ENCODE results near the gene PRR12.
A peak's percentile ranks its signal among the peaks of the same experiment; 100 is the strongest.
"Not testable (repeated sequence)": the region's sequence is repeated elsewhere in the genome, so short reads cannot be mapped to it uniquely, and the experiment has no call there.

PRR12 gene

DNA sequence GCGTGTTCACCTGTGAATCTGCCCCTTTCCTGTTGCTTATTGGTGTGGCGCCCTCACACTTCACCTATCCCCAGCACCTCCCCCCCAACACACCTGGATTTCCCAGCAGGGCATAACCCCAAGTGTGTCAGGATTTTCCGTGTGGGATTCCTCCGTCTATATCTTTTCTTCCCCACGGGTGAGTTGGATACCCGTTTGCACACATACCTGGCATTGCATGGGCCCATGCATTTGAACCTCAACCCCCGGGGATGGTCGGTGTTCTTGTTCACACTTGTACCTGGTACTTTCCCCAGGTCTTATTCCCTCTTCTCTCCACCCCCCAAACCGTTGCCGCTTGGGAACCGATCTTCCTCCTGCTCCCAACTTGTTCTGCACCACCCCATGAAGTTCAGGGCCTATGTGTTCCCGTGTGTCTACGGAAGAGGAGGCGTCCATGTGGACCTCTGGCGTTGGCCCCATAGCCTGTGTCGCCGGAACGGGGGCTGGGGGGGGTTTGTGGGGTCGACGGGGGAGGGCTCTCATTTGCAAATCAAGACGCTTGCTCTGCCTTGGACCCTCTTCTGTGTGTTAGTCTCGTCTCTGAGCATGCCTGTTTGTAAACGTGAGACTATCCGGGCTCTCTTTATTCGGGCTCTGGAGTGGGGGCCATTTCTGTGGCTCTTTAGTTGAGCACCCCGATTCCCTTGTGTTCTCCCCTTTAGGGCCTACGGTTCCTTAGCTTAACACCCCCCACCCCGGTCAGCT is 1.7 kb downstream of the PRR12 start:
- DNase-seq: no peak

DNA sequence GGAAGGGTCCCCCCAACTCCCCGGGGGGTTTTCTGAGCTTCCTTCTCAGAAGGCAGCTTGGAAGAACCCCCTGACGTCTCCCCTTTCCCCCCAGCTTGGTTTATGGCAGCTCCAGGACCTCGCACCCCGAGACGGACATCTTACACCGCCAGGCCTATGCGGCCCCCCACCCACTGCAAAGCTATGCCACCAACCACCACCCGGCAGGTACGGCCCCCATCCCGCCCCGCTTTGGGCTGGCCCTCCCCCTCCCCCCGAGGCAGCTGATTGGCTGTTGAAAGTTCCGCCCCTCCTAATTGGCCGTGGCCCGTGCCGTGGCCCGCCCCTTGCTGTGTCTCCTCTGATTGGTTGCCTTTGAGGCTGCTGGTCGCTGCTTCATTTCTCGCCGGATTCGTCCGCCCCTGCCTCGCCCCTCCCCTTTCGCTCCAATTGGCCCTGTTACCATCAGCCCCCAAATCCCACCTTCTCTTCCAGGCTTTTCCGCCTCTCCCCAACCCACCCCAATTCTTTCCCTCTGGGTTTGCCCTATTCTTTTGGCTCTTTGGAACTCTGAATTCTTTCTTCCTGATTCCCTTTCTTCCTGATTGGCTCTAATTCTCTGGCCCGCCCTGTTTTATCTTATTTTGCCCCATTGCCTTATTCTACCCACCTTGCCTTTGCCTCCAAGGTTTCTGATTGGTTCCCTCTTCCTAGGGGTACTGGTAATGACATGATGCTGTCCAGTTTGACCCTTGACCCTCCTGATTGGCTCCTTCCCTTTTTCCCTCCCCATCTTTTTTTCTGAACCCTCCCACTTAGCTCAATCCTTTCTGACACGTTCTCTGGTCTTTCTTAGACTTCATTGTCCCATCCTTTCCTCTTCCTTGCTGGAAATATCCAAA is 2.5 kb downstream of the PRR12 start:
- DNase-seq: peak; percentile 92

DNA sequence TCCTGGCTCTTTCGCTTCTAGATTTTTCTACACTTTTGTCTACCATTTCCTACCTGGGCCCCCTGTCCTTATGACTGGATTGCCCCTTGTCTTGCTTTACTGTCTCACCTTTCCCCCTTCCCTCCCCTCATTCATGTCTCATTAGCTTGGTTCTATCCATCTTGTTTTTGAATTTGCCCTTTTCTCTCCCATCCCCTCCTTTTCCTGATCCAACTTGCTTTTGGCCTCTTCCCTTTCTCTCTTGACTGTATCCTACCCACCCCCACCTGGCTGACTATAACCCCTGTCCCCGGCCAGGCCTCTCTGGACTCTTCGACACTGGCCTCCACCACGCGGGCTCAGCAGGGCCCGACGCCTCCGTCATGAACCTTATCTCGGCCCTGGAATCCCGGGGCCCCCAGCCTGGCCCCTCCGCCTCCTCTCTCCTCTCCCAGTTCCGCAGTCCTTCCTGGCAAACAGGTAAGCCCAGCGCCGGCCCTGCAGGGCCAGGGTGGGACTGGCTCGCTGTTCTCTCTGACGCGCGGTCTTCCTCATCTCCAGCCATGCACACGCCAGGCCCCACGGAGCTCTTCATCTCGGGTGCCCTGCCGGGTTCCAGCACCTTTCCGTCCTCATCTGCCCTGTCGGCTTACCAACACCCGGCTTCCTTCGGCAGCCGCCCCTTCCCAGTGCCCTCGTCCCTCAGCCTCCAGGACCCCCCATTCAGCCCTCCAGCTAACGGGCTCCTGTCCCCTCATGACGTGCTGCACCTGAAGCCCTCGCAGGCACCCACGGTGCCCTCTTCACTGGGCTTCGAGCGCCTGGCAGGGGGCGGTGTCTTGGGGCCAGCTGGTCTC is 3.4 kb downstream of the PRR12 start:
- DNase-seq: no peak

DNA sequence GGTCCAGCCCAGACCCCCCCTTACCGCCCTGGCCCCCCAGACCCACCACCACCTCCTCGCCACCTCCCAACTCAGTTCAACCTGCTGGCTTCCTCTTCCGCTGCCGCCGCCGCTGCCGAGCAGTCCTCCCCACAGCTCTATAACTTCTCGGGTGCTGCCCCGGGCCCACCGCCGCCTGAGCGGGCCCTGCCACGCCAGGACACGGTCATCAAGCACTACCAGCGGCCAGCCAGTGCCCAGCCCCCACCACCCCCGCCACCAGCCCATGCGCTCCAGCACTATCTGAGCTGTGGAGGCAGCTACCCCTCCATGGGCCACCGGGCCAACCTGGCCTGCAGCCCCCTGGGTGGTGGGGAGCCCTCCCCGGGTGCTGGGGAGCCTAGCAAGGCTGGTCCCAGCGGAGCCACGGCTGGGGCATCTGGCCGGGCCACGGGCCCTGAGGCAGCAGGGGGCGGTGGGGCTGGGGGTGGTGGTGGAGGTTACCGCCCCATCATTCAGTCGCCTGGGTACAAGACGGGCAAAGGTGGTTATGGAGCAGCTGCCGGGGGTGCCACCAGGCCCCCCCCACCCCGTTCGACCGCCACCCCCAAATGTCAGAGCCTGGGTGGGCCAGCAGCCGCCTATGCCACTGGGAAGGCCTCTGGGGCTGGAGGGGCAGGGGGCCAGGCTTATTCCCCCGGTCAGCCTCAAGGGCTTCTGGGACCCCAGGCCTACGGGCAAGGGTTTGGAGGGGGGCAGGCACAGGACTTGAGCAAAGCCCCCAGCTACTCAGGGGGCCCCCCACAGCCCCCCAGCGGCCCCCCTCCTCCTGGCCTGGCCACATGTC is 4.2 kb downstream of the PRR12 start:
- no peak for DNase-seq

DNA sequence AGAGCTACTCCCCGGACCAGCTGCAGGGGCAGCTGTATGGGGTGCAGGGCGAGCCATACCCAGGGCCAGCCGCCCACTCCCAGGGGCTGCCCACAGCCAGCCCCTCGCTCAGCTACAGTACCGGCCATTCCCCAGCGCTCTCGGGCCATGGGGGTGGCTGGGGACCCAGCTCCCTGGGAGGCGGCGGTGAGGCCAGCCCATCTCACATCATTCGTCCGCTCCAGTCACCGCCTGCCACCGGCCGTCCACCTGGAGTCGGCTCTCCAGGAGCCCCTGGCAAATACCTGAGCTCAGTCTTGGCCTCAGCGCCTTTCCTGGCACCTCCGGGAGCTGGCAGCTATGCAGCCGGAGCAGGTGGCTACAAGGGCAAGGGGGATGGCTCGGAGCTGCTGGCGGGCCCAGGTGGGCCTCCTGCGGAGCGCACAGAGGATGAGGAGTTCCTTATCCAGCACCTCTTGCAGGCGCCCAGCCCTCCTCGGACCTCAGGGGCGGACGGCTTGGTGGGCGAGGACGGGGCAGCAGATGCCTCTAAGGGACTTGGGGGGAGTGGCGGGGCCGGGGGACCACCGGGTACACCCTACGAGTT is 4.9 kb downstream of the PRR12 start:
- no peak for DNase-seq

DNA sequence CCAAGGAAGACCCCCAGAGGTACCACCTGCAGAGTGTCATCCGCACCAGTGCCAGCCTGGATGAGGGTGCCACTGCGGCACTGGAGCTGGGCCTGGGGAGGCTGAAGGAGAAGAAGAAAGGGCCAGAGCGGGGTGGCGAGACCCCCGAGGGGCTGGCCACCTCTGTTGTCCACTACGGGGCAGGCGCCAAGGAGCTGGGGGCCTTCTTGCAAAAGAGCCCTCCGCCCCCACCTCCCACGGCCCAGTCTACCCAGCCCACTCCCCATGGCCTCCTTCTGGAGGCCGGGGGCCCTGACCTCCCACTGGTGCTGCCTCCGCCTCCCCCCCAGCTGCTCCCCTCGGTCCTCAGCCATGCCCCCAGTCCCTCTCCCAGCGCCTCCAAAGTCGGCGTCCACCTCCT is 5.4 kb downstream of the PRR12 start:
- DNase-seq: no peak

DNA sequence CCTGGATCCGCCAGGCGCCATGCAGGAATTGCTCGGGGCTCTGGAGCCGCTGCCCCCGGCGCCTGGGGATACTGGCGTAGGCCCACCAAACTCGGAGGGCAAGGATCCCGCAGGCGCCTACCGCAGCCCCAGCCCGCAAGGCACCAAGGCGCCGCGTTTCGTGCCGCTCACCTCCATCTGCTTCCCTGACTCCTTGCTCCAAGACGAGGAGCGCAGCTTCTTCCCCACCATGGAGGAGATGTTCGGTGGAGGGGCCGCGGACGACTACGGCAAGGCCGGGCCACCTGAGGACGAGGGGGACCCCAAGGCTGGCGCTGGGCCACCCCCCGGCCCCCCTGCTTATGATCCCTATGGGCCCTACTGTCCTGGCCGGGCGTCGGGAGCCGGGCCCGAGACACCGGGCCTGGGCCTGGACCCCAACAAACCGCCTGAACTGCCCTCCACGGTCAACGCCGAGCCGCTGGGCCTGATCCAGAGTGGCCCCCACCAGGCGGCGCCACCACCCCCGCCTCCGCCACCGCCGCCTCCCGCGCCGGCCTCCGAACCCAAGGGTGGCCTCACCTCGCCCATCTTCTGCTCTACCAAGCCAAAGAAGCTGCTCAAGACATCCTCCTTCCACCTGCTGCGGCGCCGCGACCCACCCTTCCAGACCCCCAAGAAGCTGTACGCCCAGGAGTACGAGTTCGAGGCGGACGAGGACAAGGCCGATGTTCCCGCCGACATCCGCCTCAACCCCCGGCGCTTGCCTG is 6.1 kb downstream of the PRR12 start:
- no peak for DNase-seq

DNA sequence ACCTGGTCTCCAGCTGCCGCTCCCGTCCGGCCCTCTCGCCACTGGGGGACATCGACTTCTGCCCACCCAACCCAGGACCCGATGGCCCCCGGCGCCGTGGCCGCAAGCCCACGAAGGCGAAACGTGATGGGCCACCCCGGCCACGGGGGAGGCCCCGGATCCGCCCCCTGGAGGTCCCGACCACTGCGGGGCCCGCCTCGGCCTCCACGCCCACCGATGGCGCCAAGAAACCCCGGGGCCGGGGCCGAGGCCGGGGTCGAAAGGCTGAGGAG is 6.7 kb downstream of the PRR12 start:
- no peak for DNase-seq

DNA sequence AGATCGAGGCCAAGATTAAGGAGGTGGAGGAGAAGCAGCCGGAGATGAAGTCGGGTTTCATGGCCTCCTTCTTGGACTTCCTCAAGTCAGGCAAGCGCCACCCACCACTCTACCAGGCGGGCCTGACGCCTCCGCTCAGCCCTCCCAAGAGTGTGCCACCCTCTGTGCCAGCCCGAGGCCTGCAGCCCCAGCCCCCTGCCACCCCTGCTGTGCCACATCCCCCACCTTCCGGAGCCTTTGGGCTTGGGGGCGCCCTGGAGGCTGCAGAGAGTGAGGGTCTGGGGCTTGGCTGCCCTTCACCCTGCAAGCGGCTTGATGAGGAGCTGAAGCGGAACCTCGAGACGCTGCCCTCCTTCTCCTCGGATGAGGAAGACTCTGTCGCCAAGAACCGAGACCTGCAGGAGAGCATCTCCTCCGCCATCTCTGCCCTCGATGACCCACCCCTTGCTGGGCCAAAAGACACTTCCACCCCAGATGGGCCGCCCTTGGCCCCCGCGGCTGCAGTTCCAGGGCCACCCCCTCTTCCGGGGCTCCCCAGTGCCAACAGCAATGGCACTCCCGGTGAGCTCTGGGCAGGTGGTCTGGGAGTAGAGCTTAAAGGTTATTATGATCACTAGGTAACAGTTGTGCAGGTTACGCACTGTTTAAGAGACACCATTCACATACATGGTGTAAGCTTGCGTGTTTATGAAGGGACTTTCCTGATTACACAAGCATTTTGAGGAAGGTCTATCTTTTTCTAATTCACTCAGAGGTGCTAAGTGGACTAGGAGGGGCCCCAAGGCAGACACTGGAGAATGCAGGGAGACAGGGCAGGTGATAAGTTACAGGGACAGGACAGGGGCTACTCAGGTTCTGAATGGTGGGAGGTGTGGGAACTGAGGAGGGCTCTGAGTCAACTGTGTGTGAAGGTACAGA is 8.7 kb downstream of the PRR12 start:
- no peak for DNase-seq

DNA sequence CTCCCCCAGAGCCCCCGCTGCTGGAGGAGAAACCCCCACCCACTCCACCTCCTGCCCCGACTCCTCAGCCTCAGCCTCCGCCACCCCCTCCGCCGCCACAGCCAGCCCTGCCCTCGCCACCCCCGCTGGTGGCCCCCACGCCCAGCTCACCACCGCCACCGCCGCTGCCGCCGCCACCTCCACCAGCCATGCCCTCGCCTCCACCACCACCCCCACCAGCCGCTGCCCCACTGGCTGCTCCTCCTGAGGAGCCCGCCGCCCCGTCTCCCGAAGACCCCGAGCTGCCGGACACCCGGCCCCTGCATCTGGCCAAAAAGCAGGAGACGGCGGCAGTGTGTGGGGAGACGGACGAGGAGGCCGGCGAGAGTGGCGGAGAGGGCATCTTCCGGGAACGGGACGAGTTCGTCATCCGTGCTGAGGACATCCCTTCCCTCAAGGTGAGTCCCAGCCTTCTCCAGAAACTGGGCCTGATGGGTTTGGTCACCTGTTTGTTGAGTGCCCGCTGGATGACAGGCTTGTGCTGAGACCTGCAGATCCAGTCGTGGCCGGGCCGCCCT is 10.6 kb downstream of the PRR12 start:
- no peak for DNase-seq

DNA sequence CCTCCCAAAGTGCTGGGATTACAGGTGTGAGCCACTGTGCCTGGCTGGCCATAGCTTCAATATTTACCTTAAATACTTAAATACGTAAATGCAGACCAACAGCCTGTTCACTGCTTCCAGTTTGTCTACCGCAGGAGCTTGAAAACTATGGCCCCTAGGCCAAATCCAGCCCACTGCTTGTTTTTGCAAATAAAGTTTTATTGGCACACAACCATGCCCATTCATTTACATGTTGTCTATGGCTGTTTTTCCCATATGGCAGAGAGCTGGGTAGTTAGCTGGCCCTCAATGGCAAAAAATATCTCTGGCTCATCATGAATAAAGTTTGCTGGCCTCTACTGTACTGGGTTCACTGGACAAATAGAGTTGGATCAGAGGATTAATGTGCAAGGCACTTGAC is 11.8 kb downstream of the PRR12 start:
- DNase-seq: no peak

DNA sequence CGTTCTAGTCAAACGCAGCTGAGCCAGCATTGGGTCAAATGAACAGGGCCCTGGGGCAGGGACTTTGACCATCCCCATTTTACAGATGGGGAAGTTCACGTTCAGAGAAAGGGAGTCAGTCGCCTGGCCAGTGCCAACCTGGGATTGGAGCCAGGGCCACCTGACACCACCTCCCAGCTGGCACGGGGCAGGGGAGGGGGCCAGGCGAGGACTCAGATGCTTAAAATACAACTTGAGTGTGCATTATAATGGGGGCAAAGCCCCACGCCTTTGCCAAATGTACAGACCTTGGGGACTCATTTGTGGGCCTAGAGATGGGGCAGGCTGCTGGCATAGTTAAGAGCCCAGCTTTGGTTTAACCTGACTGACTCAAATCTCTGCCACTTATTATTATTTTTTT is 14.6 kb downstream of the PRR12 start:
- no peak for DNase-seq

DNA sequence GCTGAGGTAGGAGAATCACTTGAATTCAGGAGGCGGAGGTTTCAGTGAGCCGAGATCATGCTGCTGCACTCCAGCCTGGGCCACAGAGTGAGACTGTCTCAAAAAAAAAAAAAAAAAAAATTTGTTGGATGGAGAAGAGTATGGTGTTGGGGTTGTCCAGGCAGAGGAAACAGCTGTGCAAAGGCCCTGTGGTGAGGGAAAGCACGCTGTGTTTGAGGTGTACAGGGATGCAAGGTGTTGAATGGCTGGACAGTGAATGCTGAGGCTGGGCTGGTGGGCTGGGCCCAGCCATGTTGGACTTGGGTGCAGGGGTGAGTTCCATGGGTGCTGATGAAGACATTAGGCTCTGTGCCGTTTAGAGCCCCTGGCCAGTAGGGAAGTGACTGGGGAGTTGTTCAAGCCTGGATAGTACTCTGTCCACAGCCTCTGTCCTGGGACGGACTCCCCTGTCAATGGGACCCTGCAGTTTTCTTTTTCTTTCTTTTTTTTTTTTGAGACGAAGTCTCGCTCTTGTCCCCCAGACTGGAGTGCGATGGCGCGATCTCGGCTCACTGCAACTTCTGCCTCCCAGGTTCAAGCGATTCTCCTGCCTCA is 18.6 kb downstream of the PRR12 start:
- no peak for DNase-seq

DNA sequence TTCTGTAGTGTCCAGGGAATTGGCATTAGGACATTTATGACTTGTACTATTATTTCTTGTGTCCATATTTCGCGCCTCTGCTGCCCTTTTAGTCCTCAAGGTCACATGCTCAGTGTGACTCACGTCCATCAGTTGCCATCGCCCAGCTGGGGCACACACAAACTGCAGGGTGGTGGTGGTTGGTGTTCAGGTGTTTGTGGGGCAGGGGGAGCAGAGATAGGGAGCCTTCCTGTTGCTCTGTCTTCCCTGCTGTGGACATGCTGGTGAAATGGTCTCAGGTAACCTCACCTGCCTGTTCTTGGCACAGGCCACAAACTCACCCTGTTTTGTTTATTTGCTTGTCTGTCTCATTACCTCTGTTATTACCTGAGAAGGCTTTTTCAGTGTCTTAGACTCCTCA is 22.4 kb downstream of the PRR12 start:
- DNase-seq: peak; percentile 81

DNA sequence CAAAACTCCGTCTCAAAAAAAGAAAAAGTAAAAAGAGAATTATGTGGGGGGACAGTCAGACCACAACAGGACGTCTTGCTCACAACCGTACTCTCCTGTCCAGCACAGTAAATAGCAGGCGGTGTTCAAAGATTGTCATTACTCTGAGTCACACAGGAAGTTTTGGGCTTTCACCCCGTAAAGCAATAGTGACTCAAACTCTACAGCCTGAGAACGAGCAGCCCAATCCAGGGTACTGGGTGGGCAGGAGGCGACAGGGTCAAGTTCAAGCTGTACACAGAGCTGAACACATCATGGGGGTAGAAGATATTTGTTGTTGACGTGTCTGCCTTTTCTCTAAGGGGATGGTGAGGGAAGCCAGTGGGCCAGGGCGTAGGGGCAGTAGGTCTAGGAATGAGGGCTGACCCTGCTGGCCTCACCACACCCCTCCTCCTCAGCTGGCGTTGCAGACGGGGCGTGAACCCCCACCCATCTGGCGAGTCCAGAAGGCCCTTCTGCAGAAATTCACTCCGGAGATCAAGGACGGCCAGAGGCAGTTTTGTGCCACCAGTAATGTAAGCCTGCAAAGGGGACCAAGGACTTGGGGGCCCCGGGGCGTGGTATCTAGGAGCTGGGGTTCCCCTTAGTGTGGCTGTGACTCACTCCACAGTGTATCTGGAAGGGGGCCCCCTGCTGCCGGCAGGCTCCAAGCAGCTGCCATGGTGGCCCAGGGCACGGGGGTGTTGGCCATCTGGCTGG is 23.3 kb downstream of the PRR12 start:
- DNase-seq: no peak

DNA sequence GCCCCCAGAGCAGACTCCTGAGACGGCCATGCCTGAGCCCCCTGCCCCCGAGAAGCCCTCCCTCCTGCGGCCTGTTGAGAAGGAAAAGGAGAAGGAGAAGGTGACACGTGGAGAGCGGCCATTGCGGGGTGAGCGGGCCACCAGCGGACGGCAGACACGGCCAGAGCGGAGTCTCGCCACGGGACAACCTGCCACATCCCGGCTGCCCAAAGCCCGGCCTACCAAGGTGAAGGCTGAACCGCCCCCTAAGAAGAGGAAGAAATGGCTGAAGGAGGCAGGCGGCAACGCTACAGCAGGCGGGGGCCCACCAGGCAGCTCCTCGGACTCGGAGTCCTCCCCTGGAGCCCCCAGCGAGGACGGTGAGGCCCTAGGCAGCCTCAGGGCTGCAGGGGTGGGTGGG is 24.9 kb downstream of the PRR12 start:
- DNase-seq: no peak

DNA sequence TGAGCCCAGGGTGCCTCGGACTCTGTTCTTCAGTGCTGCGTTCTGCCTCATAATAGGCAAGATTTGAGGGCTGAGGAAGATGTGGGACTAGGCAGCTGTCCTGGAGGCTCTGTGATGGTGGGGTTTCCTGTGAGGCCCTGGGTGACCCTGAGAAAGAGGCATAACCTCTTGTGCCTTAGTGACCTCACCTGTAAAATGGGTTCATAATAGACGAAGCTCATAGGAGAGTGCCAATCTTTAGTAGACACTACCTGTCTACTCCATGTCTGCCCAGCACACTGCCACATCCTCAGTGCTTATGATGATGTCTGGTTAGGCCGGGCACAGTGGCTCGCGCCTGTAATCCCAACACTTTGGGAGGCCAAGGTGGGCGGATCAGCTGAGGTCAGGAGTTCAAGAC is 25.6 kb downstream of the PRR12 start:
- no peak for DNase-seq

DNA sequence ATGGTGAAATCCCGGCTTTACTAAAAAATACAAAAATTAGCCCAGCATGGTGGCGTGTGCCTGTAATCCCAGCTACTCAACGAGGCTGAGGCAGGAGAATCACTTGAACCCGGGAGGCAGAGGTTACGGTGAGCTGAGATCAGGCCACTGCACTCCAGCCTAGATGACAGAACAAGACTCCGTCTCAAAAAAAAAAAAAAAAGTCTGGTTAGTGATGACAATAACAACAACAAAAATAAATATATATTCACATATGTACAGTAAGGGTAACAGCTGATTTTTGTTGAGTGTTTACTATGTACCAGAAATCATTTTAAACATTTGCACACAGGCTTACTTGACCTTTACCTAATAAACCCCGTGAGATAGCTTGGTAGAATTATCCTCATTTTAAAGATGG is 26.0 kb downstream of the PRR12 start:
- no peak for DNase-seq

DNA sequence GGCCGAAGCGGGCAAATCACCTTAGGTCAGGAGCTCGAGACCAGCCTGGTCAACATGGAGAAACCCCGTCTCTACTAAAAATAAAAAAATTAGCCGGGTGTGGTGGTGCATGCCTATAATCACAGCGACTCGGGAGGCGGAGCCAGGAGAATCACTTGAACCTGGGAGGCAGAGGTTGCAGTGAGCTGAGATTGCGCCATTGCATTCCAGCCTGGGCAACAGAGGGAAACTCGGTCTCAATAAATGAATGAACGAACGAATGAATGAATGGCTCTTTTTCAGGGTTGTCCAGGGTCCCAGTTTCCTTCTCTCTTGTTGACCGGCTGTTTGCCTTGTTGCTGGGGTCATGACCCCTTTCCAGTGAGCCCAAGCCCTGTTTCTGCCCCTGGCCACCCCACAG is 26.9 kb downstream of the PRR12 start:
- not testable (repeated sequence) for DNase-seq

Data from NCI-H2029 (cell line).